Upper lobe of left lung (tissue), 4 donors: ENCODE data around the gene ABL2.

Experiments
- CTCF ChIP-seq, 6 experiments: fragments of 450-650 bp in 4 of 6; fragments of 200-600 bp in 2 of 6; sonication (generic) in 2 of 6; IDR thresholded peaks; one replicate each; pipeline ENCODE4 v1.5.1; 2016 to 2019; ENCODE audit warnings: antibody characterized with exemption in 6 of 6
- EP300 ChIP-seq, 4 donors: sonication (generic); formaldehyde crosslinking; IDR thresholded peaks; one replicate each; pipeline ENCODE4 v1.5.1; 2017; ENCODE audit warnings: antibody characterized with exemption in 4 of 4, control low read depth in 2 of 4
- POLR2A ChIP-seq, 4 donors: fragments of 450-650 bp; IDR thresholded peaks; one replicate each; pipeline ENCODE4 v1.5.1; 2016 to 2017; ENCODE audit warnings: antibody characterized with exemption in 4 of 4, mild to moderate bottlenecking in 2 of 4
- POLR2AphosphoS5 ChIP-seq, 2 donors: sonication (generic); formaldehyde crosslinking; IDR thresholded peaks; one replicate each; pipeline ENCODE4 v1.5.1; 2017; ENCODE audit warnings: antibody characterized with exemption in 2 of 2

DNA sequence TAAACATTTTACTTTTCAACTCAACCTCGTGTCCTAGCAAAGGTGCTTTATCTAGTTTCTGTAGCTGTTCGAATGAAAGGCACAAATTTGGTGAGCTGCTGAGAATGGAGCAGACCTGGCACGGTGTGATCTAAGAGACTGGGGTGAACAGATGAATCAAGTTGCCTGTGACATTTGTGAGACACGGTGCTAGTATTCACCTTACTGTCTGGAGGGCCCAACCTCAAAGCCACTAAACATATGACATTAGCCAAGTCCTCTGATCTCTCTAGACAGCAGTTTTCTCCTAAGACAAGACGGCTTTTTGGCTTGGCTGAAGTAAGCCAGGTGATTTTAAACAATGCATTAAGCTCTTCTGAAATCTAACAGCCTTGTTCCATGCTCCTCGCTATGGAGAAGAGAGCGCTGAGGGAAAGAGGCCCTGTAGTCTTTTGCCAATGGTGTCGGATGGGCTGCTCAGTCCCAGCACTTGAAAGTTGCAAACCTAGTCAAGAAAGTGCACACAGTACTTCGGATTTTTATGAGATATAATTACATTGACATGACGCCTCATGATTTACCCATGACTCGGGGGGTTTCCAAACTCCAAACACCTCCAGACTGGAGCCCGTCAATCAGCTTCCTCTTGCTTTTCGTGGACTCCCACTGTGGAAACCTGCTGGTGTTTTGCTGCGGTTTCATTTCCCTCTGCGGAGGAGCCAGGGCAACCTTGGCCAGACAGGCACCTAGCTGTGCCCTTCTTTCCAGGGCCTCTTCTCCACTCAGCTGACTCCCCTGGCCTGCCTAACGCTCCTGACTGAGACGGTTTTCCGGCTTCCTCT, 148.4 kb downstream of the ABL2 start:
- TF ChIP-seq CTCF (IDR thresholded peaks at IDR 0.05) (no peak), EP300 (IDR thresholded peaks at IDR 0.05) (no peak), POLR2AphosphoS5 (IDR thresholded peaks at IDR 0.05) (no peak), POLR2A (IDR thresholded peaks at IDR 0.05) (no peak)
